ENCODE results near the gene TNNT1.
"Not testable (repeated sequence)": the region's sequence is repeated elsewhere in the genome, so short reads cannot be mapped to it uniquely, and the experiment has no call there.

TNNT1 gene

GRCh38 chr19:55173186-55173713, 24.2 kb upstream of the TNNT1 start:
- Histone ChIP-seq H2AFZ (ENCODE audit: low read depth, low read length, severe bottlenecking) (no peak overlapping the region), H3K36me3 (ENCODE audit: low read length) (no peaks in the 10 kb centered on the region), H3K27me3 (ENCODE audit: low read length) (no peaks in the 10 kb centered on the region; the same call in 1 of the 2 replicates), H3K4me3 (ENCODE audit: insufficient read depth, low read length, poor library complexity, severe bottlenecking) (no peak overlapping the region), H3K27ac (ENCODE audit: low read depth, low read length) (no peak overlapping the region), H3K9me3 (ENCODE audit: insufficient read depth, low read length) (no peaks in the 10 kb centered on the region), H3K9me2 (replicated peaks; ENCODE audit: insufficient read depth, low read length) (no peaks in the 10 kb centered on the region), H3K9ac (ENCODE audit: low read length) (no peak overlapping the region), H3K79me2 (ENCODE audit: insufficient read depth, low read length) (no peaks in the 10 kb centered on the region), H3K4me2 (ENCODE audit: low read depth, low read length, poor library complexity, severe bottlenecking) (no peak overlapping the region), H3F3A (ENCODE audit: insufficient read depth) (no peaks in the 10 kb centered on the region), H4K20me1 (ENCODE audit: low read depth, low read length) (no peaks in the 10 kb centered on the region)
- TF ChIP-seq EZH2phosphoT487 (conservative IDR thresholded peaks at IDR 0.05; ENCODE audit: low read length), result no peak
- TF ChIP-seq, protein P1, sequence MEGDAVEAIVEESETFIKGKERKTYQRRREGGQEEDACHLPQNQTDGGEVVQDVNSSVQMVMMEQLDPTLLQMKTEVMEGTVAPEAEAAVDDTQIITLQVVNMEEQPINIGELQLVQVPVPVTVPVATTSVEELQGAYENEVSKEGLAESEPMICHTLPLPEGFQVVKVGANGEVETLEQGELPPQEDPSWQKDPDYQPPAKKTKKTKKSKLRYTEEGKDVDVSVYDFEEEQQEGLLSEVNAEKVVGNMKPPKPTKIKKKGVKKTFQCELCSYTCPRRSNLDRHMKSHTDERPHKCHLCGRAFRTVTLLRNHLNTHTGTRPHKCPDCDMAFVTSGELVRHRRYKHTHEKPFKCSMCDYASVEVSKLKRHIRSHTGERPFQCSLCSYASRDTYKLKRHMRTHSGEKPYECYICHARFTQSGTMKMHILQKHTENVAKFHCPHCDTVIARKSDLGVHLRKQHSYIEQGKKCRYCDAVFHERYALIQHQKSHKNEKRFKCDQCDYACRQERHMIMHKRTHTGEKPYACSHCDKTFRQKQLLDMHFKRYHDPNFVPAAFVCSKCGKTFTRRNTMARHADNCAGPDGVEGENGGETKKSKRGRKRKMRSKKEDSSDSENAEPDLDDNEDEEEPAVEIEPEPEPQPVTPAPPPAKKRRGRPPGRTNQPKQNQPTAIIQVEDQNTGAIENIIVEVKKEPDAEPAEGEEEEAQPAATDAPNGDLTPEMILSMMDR (IDR thresholded peaks at IDR 0.05; ENCODE audit: insufficient read depth, low read length, poor library complexity, severe bottlenecking), result no peak

- no peak overlapping the region for H2AFZ ChIP-seq (ENCODE audit: low read depth, low read length, severe bottlenecking)
- H3K27ac ChIP-seq (ENCODE audit: low read depth, low read length), result no peak overlapping the region
- no peak overlapping the region for H3K4me2 ChIP-seq (ENCODE audit: low read depth, low read length, poor library complexity, severe bottlenecking)
- TF ChIP-seq, protein P1 (IDR thresholded peaks at IDR 0.05; ENCODE audit: insufficient read depth, low read length, poor library complexity, severe bottlenecking), result no peak
- TF ChIP-seq EZH2phosphoT487 (conservative IDR thresholded peaks at IDR 0.05; ENCODE audit: low read length), result no peak
- no peak overlapping the region for H3K9ac ChIP-seq (ENCODE audit: low read length)
- no peaks in the 10 kb centered on the region; the same call in 1 of the 2 replicates for H3K27me3 ChIP-seq (ENCODE audit: low read length)
- H3K79me2 ChIP-seq (ENCODE audit: insufficient read depth, low read length), result no peaks in the 10 kb centered on the region
- no peaks in the 10 kb centered on the region for H3K9me3 ChIP-seq (ENCODE audit: insufficient read depth, low read length)
- no peaks in the 10 kb centered on the region for H3F3A ChIP-seq (ENCODE audit: insufficient read depth)
- no peaks in the 10 kb centered on the region for H3K36me3 ChIP-seq (ENCODE audit: low read length)
- no peaks in the 10 kb centered on the region for H3K9me2 ChIP-seq (replicated peaks; ENCODE audit: insufficient read depth, low read length)
- no peaks in the 10 kb centered on the region for H4K20me1 ChIP-seq (ENCODE audit: low read depth, low read length)
- H3K4me3 ChIP-seq (ENCODE audit: insufficient read depth, low read length, poor library complexity, severe bottlenecking), result no peak overlapping the region
These were observed 23.7 kb upstream of the TNNT1 start for GRCh38 chr19:55172741-55173140.

DNA sequence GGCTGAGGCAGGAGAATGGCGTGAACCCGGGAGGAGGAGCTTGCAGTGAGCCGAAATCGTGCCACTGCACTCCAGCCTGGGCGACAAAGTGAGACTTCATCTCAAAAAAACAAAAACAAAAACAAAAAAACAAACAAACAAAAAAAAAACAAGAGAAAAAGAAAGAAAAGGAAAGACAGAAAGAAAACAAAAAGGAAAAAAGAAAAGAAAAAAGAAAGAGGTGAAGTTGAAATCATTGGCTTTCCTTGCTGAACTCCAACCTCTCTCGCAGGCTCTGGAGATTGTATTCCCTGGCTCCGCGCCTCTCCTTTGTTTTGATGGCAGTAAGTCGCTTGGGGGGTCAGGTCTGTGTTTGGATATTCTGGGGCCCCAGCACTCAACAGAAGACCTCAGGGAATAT, 23.3 kb upstream of the TNNT1 start:
- not testable (repeated sequence) for H3F3A ChIP-seq (ENCODE audit: insufficient read depth); H4K20me1 ChIP-seq (ENCODE audit: low read depth, low read length); H3K36me3 ChIP-seq (ENCODE audit: low read length); H3K27me3 ChIP-seq (ENCODE audit: low read length); H3K4me2 ChIP-seq (ENCODE audit: low read depth, low read length, poor library complexity, severe bottlenecking); H3K9ac ChIP-seq (ENCODE audit: low read length); H3K27ac ChIP-seq (ENCODE audit: low read depth, low read length); H3K79me2 ChIP-seq (ENCODE audit: insufficient read depth, low read length); H3K9me3 ChIP-seq (ENCODE audit: insufficient read depth, low read length); H3K9me2 ChIP-seq (replicated peaks; ENCODE audit: insufficient read depth, low read length); H2AFZ ChIP-seq (ENCODE audit: low read depth, low read length, severe bottlenecking); H3K4me3 ChIP-seq (ENCODE audit: insufficient read depth, low read length, poor library complexity, severe bottlenecking)

DNA sequence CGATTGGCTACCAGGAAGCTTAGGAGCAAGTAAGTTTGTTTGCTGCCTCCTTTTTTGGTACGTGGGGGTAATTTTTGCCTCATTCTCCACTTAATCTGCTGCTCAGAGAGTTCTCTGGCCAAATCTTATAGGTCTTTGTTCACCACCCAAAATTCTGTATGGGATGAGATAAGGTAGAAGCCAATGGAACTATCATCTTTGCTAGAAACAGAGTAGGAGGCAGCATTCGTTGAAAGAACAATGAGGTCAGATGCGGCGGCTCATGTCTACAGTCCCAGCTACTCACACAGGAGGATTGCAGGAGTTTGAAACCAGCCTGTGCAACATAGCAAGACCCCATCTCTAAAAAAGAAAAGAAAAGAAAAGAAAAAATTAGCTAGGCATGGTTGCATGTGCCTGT, 22.4 kb upstream of the TNNT1 start:
- H3K27me3 ChIP-seq (ENCODE audit: low read length), result no peaks in the 10 kb centered on the region; the same call in 1 of the 2 replicates
- H3F3A ChIP-seq (ENCODE audit: insufficient read depth), result no peaks in the 10 kb centered on the region
- no peaks in the 10 kb centered on the region for H3K9me2 ChIP-seq (replicated peaks; ENCODE audit: insufficient read depth, low read length)
- no peak overlapping the region for H3K4me2 ChIP-seq (ENCODE audit: low read depth, low read length, poor library complexity, severe bottlenecking)
- no peak overlapping the region for H2AFZ ChIP-seq (ENCODE audit: low read depth, low read length, severe bottlenecking)
- TF ChIP-seq, protein P1 (IDR thresholded peaks at IDR 0.05; ENCODE audit: insufficient read depth, low read length, poor library complexity, severe bottlenecking), result no peak
- no peak for TF ChIP-seq EZH2phosphoT487 (conservative IDR thresholded peaks at IDR 0.05; ENCODE audit: low read length)
- no peak overlapping the region for H3K9ac ChIP-seq (ENCODE audit: low read length)
- no peaks in the 10 kb centered on the region for H3K36me3 ChIP-seq (ENCODE audit: low read length)
- no peak overlapping the region for H3K4me3 ChIP-seq (ENCODE audit: insufficient read depth, low read length, poor library complexity, severe bottlenecking)
- no peaks in the 10 kb centered on the region for H3K9me3 ChIP-seq (ENCODE audit: insufficient read depth, low read length)
- no peak overlapping the region for H3K27ac ChIP-seq (ENCODE audit: low read depth, low read length)
- no peaks in the 10 kb centered on the region for H3K79me2 ChIP-seq (ENCODE audit: insufficient read depth, low read length)
- H4K20me1 ChIP-seq (ENCODE audit: low read depth, low read length), result no peaks in the 10 kb centered on the region
